COLO668 (cell line): Measurements from ENCODE around the gene QRFP.

Experiments
- DNase-seq: peaks from one replicate; lab custom pipeline; 2025; ENCODE audit not compliant: unreplicated experiment; lab: John Stamatoyannopoulos, UW

QRFP gene, protein sequence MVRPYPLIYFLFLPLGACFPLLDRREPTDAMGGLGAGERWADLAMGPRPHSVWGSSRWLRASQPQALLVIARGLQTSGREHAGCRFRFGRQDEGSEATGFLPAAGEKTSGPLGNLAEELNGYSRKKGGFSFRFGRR

DNA sequence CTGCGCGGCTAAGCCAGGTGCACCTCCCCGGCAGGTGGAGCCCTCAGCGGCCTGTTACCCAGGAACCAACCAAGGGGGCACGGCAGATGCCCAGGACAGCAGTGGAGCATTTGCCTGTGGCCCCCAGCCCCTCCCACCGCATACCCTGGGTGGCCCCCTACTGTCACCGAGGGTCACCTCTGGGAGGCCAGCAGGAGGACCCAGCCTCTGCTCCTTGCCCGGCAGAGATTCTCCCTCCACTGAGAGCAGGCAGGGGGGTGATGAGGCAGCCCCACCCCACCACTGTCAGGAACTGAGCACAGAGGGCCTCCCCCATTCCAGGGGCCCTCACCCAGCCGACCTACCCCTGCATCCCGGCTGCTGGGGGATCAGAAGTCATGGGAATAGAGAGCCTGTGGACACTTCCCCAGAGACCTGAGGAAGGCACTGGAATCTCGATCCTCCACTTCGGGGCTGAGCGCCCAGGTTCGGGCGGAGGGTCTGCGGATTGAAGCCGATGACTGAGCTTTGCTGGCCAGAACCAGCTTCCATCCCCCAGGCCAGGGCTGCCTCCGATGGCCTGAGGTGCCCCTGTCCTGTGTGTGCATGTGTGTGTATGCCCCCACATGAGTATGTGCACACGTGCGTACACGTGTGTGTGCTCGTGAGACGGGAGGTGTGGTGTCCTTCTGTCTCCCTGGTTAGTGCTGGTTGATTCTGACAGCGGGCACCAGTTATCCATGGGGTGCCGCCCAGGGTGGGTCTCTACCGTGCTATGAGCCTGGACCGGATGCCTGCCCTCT lies at the start of gene QRFP:
QRFP (minus strand) TSS at position 580 of the 782 bp plus-strand sequence. CDS start 2,974 bp downstream, outside the sequence.
- peak; percentile 63 for DNase-seq

DNA sequence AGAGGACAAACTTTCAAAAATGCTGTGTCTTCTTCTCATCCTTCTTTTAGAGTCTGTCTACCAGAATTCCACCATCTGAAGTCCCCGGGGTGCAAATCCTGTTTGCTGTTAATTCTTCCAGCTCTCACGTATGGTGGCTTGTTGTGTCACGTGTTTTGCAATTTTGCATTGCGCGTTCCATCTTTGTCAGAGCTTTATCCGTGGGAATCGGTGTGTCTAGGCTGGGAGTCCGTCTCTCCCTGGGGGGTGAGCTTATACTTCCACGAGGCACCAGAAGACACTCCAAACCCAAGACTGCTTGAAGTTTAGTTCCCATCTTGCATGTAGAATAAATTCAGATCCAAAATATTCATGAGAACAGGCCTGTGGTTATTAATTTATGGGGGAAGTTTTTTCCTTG lies 48.6 kb upstream of the QRFP start:
- no peak for DNase-seq

DNA sequence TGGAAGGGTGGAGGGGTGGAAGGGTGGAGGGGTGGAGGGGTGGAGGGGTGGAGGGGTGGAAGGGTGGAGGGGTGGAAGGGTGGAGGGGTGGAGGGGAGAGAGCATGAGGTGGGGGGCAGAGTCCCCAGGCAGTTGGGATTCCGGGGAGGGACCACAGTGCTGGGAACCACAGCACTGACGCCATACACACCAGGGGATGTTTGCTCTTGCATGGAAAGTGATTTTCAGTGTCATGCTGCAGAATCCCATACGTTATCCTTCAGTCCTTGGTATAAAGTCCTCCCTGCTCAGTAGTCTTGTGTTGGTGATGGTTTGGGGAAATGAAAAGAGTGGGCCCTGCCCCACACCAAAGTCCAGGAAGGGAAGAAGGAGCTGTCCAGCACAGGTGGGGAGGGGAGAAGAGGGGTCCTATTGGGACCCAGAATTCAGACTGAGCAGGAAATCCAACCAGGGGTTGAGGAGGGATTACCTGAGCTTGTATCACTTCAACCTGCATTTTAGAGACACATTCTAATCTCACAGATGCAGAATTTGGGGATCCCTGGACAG lies 48.0 kb upstream of the QRFP start:
- DNase-seq, result no peak

DNA sequence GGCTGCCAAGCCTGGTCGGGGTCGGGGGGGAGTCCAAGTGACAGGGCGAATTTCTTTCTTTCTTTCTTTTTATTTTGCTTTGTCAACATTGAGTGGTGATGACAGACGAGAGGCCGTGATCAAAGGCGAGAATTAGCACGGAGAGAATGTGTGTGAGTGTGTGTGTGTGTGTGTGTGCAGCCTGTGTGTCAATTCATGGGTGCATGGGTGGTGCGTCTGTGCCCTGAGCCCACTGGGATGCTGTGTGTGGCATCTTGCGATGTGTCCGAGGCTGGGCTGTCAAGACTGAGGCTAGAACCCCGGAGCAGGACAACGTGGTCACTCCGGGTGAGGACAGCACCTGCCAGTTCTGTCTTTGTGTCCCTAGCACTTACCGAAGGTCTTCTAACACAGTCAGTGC lies 47.2 kb upstream of the QRFP start:
- no peak for DNase-seq

DNA sequence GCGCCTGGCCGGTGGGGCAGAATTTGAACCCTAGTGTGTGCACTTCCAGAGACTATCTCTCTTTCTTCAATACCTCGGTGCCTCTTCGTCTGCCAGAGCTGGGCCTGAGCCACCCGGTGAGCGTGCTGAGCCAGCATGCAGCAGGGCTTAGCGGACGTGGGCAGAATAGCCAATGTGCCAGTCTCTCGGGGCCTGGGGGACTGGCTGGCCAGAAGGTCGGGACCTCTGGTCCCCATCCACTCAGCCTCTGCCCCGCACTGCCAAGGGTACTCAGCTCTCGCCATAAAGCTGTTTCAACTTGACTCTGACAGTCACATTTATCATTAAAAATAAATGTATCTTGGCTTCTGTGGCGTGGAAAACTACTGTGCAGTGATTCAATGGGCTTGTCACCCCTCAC lies 46.6 kb upstream of the QRFP start:
- no peak for DNase-seq

DNA sequence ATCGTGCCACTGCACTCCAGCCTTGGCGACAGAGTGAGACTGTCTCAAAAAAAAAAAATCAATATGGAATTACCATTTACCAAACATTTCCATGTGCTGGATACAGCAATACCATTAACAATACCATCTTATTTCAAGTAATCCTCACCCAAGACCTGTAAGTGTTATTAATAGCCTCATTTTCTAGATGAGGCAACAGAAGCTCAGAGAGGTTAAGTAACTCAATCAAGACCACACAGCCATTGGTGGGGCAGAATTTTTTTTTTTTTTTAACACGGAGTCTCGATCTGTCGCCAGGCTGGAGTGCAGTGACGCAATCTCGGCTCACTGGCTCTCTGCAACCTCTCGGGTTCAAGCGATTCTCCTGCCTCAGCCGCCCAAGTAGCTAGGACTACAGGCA lies 46.1 kb upstream of the QRFP start:
- DNase-seq, result no peak

DNA sequence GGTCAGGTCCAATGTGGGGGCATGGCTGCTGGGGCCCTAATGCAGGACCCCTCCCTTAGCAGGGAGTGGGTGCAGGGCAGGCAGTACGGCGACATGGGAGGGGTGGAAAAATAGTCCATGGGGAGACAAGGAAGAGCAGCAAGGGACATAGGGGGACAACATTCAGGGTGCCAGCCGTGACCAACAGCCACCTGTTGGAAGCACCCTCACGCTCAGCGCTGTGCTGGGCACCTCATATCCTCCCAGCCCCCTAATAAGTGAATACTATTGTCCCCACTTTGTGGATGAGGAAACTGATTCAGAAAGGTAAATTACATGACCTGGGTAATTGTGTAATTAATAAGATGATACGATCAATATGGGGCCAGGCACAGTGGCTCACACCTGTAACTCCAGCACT lies 45.5 kb upstream of the QRFP start:
- DNase-seq, result no peak

DNA sequence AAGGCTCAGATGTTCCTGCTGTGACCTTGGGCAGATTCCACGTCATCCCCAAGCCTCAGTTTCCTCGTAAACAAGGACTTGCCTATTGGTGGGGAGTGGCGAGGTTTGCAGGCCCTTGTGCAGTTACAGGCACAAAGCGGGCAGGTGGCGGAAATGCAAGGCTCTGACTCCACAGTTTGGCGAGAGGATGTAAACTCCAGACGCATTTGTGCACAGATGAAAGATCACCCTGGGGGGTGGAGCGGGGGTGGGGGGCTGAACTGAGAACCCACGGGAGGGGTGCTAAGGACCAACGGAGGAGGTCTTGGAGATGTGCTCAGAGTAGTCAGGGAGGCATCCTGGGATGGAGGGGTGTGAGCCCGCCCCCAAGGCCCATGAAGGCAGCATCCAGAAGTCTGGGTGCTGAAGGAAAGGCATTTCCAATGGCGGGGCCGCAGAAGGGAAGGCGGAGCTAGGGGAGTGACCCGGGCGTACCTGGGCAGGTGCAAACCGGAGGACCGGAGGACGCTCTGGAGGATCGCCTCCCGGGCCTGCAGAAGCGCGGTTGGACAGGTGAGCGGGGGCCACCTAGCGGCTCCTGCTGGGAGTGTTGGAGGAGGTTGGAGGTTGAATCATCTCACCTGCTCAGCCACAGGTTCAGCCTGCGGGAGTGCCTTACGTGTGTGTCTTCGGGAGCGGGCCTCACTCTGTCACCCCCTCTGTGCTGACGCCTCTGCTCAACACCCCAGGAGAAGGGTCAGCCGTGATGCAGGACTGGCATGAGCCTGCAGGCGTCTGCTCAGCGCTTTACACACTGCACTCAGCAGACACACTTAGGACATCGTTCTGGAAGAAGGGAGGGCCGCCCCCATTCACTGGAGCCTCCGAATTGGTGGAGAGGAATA lies 44.3 kb upstream of the QRFP start:
- peak; percentile 92 for DNase-seq

DNA sequence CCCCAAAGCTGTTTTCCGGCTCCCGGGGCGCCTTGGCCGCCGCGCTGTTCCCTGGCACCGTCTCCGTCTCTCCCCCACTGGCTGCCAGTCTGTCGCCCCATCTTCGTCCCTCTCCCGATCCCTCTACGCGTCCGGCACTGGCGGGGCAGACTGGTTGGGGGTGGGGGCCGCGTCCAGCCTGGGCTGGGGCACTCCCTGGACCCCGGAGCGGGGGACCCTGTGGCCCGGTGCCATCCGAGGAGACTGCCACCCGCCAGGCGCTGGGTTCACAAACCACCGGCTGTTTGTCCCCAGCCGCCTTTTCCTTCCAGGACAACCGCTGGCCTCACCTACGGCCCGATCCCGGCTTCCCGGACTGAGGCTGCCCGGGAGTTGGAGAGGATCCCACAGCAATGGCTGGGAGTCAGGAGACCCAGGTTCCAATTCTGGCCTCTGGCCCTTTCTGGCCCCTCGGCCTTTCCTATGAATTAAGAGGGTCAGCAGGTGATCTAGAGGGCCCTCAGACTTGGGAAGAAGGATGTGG lies 43.5 kb upstream of the QRFP start:
- DNase-seq, result peak; percentile 26

DNA sequence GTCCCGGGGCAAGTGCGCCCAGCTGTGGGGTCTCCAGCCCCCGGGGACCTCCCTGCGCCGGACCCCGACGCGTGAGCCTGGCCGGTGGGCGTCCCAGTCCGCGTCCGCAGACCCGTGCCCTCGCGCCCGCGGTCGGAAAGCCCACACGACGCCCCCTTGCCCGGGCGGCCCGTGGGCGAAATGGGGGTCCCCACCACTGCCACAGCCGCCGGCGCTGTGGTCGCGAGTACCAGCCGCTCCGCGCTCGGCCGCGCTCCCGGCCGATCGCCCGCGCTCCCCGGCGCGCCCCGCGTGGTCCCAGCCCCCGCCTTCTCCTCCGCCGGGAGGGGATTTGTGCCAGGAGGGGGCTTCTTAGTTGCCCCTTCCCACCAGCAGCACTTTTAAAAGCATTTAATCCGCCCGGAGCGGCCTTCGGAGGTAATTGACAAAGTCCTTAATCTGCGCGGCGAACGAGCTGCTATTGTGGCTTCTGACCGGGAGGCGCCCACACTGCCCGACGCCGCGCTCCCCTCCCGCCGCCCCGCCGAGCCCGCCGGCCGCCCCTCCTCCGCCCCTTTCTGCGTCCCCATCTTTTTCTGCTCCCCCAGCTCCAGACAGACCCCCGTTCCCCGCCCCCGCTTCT lies 42.9 kb upstream of the QRFP start:
- peak; percentile 34 for DNase-seq

DNA sequence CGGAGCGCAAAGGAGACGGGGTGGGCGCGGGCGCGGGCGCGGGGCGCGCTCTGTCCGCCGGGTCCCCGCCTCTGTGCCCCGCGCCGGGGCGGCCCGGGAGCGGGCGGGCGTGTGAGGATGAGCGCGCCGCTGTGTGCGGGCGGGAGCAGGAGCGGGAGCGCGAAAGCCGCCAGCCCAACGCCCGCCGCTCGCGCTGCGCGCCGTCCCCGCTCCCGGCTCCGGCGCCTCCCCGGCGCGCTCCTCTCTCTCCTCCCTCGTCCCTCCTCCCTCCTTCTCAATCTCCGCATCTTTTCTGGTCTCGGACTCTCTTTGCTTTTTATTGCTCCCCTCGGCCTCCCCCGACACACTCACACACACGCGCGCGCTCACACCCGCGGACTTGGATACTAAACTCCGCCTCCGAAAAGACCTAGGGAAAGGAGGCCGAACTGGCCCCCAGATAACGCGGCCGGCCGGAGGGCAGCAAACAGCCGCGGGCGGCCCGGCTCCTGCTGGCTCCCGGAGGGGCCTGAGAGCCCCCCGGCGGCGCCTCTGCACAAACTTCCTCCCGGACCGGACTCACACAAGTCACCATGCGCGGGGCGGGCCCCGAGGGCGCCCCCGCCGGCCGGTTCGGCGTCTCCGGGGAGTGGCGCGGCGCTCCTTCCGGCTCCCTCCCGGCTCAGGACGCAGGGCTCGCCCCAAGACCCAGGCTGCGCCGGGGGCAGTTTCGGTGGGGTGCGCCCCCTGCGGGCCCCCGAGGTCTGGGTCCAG lies 42.2 kb upstream of the QRFP start, which contains the start of gene FIBCD1:
FIBCD1 (minus strand) TSS at position 596 of the 753 bp plus-strand sequence. CDS start 640 bp downstream, outside the sequence.
- DNase-seq, result peak; percentile 57

DNA sequence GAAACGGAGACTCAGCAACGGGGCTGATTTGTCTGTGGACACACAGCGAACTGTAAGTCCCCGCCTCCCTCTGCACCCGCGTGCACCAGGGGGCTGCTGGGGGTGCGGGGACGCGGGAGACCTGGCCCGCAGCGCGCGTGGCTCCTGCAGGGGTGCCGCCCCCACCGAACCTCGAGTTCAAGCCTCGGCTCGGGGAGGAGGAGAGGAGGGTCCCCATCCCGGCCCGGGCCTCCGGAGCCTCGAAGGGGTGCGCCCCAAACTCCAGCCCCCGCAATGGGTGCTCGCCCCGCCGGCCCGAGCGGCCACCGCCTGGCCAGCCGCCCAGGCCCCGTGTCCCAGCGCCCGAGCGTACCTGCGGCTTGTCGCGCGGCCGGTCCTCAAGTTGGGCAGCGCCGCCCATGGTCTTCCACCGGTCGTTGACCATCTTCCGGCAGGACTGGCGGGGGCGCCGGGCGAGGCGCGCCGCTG lies 41.6 kb upstream of the QRFP start:
- DNase-seq, result no peak

DNA sequence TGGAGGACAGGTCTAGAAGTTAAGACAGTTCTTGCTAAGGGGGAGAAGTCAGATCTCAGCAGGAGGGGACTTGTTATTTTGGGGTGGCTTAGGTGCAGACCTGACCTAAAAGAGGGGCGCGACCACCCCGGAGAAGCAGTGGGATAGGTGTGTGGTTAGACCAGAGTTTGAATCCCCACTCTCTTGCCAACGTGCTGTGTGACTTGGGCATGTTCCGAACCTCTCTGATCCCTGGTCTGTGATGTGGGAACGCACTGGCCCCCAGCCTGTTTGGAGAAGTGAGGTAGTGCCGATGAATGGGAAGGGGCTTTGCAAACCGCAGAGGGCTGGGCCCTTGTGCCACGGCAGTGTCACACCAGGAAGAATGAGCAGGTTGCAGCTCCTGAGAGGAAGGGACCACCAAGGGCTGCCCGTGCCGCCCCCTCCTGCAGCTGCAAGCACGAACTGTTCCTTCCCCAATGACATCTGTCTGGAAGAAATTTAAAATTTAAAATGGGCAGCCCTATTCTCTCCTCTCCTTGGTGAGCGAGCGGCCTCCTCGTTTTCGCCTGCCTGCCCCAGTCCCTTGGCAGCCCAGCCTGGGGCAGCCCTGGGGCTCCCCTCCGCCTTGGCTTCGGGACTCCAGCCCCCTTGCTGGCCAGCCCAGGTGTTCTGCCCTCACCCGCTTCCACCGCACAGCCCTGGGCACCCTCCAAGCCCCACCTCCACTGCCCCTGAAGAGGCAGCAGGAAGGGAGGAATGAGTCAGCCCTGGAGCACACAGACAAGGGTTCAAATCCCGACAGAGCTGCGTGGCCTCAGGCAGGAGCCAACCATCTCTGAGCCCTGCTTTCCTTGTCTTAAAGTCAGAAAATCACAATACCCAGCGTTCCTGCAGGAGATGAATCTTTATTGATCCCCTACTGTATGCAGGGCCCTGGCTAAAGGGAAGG lies 40.8 kb upstream of the QRFP start:
- no peak for DNase-seq

DNA sequence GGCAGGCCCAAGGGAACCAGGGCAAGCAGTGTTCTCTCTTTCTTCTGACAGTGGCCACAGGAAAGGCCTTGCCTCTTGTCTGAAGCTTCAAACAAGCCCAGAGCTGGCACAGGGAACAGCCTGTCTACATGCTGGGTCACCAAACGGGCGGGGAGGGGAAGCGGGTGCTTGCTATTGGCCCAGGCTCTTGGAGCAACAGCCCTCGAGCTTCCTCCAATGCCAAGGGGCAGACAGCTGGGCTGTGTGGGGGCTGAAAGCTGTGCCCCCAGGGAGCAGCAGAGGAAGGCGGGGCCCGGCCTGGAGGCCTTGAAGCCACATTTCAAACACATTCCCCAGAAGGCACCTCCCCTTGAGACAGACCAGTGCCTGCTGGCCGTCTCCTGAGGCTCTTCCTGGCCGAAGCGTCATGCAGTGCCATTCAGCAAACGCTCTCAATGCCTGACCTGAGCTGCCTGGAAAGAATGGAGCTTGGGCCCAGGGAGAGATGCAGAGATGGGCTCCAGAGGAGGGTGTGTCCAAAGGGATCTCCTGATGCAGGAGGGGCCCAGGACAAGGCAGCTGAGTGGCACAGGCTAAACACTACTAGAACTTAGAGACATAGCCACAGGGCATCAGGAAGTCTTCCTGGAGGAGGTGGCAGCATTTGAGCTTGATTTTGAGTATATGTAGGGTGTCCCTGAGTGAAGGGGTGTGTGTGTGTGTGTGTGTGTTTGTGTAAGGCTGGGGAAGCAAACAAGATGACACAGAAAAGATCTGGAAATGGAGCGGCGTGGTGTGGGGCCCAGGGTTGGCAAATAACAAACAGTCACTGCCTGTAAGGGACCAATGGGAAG lies 39.9 kb upstream of the QRFP start:
- DNase-seq, result no peak

DNA sequence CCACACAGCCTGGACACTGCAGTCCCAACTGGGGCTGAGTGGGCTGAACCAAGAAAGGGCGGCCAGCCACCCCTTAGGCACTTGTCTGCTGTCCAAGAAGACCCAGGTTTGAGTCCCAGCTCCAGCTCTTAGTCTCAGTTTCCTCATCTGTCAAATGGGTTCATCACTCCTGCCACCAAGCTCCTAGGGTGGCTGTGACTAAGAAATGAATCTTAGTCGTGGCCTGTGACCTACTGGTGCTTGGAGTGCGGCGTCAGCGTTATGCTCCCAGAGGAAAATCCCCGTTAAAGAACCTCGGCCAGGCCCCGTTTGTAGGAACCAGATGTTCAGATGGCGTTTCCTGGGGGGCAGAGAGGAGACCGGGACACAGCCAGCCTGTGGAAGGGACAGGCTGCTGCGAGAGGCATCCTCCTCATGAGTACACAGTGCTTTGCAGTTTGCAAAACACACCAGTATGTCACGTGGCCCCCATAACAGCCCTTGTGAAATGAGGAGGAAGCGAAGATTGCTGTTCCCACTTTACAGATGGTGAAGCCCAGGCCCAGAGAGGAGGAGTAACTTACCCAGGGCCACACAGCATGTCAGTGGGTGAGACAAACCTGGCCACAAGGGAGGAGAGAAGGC lies 39.1 kb upstream of the QRFP start:
- no peak for DNase-seq

DNA sequence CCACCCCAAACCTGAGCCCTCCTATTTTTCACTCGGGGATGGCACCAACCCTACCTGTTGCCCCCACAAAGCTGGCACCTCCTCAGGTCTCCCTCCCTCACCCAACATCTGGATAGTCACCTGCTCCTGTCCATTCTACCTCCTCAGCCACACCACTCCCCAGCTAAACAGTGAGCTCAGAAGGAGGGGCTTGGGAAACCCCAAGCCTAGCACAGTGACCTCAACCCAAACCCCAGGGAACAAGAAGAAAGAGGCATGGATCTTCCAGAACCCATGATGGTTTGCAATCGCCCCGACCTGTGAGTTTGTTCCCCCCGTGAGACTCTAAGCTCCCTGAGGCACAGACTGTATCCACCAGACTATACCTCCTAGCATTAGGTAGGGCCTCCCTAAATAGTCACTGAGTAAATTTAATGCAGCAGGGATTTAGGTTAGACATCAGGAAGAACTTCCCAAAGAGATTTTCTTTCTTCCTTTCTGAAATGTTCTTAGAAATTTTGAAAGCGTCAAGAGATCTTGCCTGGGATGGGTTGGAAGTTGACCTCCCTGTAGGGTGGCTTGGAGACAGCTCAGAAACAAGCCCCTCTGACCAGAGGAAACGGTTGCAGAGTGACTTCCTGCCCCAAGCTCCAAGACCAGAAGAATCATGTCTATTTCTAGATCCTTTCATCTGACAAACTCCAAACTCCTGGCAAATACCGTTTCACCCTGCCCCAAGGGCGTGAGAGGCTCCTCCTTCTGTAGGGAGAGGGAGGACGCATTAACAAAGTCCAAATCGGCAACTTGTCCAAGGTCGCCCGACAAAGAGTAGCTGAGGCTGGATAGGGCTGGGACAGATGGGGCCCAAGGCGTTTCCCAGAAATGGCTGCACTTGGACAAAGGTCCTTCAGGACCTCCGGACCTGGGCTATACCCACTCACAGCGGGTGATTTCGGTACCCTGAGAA lies 38.4 kb upstream of the QRFP start:
- DNase-seq, result no peak
